Measurements from ENCODE around the gene PSD2.

DNA sequence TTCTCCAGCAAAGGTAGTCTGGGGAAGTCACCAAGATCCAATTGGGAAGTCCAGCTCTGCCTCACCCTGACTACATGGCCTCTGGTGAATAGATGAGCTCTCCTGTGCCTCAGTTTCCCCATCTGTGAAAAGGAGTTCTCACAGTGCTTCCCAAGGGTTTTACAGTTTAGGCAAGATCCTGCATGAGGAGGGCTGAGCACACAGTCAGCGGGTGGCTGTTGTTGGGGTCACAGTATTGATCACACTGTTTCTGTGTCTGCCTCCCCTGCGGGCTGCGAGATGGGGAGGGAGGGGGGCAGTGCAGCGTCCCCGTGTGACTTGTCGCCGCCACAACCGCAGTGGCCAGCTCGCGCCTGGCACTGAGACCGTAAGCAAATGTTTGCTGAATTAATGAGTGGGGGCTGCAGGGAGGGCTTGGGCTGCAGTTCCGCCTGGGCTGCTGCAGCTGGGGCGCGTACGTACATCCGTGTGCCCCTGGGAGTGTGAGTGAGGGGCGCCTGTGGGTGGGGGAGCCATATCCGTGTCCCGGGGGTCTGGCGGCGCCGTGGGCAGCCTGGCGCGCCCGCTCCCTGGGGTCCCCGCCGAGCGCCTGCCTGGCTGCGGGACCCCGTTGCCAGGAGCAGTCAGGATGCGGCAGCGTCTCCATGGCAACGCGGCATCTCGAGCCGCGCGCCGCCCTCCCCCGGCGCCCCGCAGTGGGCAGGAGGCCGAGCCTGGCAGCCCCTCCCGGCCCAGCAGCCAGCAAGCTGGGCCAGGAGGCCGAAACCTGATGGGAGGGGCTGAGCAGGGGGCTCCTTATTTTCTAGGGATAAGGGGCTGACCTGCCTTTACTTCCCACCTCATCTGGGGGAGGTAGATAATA lies 31.4 kb upstream of the PSD2 start:
- TF ChIP-seq, protein P1, sequence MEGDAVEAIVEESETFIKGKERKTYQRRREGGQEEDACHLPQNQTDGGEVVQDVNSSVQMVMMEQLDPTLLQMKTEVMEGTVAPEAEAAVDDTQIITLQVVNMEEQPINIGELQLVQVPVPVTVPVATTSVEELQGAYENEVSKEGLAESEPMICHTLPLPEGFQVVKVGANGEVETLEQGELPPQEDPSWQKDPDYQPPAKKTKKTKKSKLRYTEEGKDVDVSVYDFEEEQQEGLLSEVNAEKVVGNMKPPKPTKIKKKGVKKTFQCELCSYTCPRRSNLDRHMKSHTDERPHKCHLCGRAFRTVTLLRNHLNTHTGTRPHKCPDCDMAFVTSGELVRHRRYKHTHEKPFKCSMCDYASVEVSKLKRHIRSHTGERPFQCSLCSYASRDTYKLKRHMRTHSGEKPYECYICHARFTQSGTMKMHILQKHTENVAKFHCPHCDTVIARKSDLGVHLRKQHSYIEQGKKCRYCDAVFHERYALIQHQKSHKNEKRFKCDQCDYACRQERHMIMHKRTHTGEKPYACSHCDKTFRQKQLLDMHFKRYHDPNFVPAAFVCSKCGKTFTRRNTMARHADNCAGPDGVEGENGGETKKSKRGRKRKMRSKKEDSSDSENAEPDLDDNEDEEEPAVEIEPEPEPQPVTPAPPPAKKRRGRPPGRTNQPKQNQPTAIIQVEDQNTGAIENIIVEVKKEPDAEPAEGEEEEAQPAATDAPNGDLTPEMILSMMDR (IDR thresholded peaks at IDR 0.05; ENCODE audit: insufficient read depth, low read depth, low read length), result no peak
- TF ChIP-seq EZH2 (IDR thresholded peaks at IDR 0.05; ENCODE audit: insufficient read depth, low read length), result peak; percentile 46

Measured in astrocyte (in vitro differentiated cells and primary cell).